HEK293T (cell line): ENCODE data around the gene GFRA1.

Experiments used
- ARNT ChIP-seq: fragments of 450-650 bp; IDR thresholded peaks from 2 replicates; pipeline ENCODE4 v1.6.1; 2017; ENCODE audit warnings: mild to moderate bottlenecking
- BHLHE40 ChIP-seq: fragments of 450-650 bp; IDR thresholded peaks from 2 replicates; pipeline ENCODE4 v1.6.1; 2016; ENCODE audit warnings: mild to moderate bottlenecking, moderate library complexity, borderline replicate concordance
- CTBP1 ChIP-seq: fragments of 450-650 bp; IDR thresholded peaks from 2 replicates; pipeline ENCODE4 v1.6.1; 2016; ENCODE audit warnings: borderline replicate concordance
- ELF4 ChIP-seq: fragments of 450-650 bp; IDR thresholded peaks from 2 replicates; pipeline ENCODE4 v1.6.1; 2017; ENCODE audit warnings: antibody characterized with exemption
- FOXA1 ChIP-seq: fragments of 450-650 bp; IDR thresholded peaks from 2 replicates; pipeline ENCODE4 v1.6.1; 2016; ENCODE audit warnings: mild to moderate bottlenecking
- FOXK2 ChIP-seq: fragments of 450-650 bp; IDR thresholded peaks from 2 replicates; pipeline ENCODE4 v1.6.1; 2016; ENCODE audit warnings: mild to moderate bottlenecking
- FOXM1 ChIP-seq: fragments of 450-650 bp; IDR thresholded peaks from 2 replicates; pipeline ENCODE4 v1.6.1; 2017; ENCODE audit warnings: mild to moderate bottlenecking, borderline replicate concordance
- HDGF ChIP-seq: fragments of 450-650 bp; IDR thresholded peaks from 2 replicates; pipeline ENCODE4 v1.6.1; 2017; ENCODE audit warnings: antibody characterized with exemption, borderline replicate concordance
- LEF1 ChIP-seq: fragments of 450-650 bp; IDR thresholded peaks from 2 replicates; pipeline ENCODE4 v1.6.1; 2017; ENCODE audit warnings: mild to moderate bottlenecking, borderline replicate concordance
- NFRKB ChIP-seq: fragments of 450-650 bp; IDR thresholded peaks from 2 replicates; pipeline ENCODE4 v1.6.1; 2016; ENCODE audit warnings: mild to moderate bottlenecking, moderate library complexity
- SP1 ChIP-seq: fragments of 450-650 bp; IDR thresholded peaks from 2 replicates; pipeline ENCODE4 v1.6.1; 2017
- SUZ12 ChIP-seq: fragments of 450-650 bp; IDR thresholded peaks from 2 replicates; pipeline ENCODE4 v1.6.1; 2016; ENCODE audit warnings: mild to moderate bottlenecking
- TARDBP ChIP-seq: fragments of 450-650 bp; IDR thresholded peaks from 2 replicates; pipeline ENCODE4 v1.6.1; 2016

- no peak for TF ChIP-seq FOXM1
- no peak for TF ChIP-seq SUZ12
- no peak for TF ChIP-seq ELF4
- TF ChIP-seq FOXA1 = no peak
- no peak for TF ChIP-seq BHLHE40
- TF ChIP-seq TARDBP = no peak
- TF ChIP-seq ARNT = no peak
- no peak for TF ChIP-seq FOXK2
- no peak for TF ChIP-seq CTBP1
- TF ChIP-seq SP1 = no peak
- TF ChIP-seq HDGF = no peak
- TF ChIP-seq LEF1 = no peak
- no peak for TF ChIP-seq NFRKB
Observed at GRCh38 chr10:116168745-116169144, 104.3 kb downstream of the GFRA1 start.
